HG03342 (cell line): ENCODE results near the gene FAM98C.
"Not testable (repeated sequence)": the region's sequence is repeated elsewhere in the genome, so short reads cannot be mapped to it uniquely, and the experiment has no call there.

Source experiments
- ATAC-seq: cut with Tn5 transposase; IDR thresholded peaks from one replicate; pipeline ENCODE4 v1.9.1; 2021; ENCODE audit warnings: mild to moderate bottlenecking, moderate library complexity; ENCODE audit not compliant: unreplicated experiment

FAM98C gene

DNA sequence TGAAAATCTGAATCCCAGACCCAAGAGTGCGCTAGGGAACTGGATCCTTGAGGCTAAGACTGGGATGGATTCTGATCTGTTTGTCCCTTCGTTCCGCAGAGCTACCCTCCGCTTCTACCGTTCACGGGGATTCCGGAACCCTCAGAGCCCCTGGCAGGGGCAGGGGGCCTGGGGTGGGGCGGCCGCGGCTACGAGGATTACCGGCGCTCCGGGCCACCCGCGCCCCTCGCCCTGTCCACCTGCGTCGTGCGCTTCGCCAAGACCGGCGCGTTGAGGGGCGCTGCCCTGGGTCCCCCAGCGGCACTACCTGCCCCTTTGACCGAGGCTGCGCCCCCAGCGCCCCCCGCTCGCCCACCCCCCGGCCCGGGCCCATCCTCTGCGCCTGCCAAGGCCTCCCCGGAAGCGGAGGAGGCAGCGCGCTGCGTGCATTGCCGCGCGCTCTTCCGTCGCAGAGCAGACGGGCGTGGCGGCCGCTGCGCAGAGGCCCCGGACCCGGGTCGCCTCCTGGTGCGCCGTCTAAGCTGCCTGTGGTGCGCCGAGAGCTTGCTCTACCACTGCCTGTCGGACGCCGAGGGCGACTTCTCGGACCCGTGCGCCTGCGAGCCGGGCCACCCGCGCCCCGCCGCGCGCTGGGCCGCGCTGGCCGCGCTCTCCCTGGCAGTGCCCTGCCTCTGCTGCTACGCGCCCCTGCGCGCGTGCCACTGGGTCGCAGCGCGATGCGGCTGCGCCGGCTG lies 7.3 kb upstream of the FAM98C start:
- no peak for ATAC-seq

DNA sequence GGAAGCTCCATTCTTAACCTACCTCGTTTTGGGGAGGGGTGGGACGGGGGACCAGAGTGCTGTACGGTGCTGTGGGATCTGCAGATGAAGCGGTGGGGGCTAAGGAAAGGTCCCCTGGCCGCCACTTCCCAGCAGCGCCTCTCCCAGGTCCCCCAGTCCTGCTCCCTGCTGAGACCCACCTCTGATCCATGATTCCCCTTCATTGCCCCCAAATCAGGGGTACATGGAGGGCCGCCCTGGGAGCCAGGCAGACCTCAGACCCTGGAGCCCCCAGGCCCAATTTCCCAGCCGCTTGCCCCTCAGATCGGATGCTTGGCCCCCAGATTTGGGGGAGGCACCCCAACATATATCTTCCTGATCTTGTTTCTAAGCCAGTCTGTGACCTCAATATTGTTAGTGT lies 3.8 kb upstream of the FAM98C start:
- ATAC-seq, result no peak

DNA sequence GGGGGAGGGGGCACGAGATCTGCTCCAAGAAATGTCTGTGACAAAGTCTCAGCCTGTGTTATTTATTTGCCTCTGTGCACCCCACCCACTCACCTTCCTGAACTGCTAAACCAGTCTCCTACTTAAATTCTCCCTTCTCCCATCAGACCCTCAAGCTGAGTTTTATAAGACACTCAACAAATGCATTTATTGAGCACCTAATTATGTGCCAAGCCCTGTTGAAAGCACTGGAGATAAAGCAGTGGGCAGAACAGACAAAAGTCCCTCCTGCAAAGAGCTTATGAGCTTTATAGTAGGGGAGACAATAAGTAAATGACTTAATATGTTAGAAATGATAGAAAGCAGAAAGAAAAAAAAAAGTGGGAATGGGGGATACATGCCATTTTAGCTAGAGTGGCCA lies 3.4 kb upstream of the FAM98C start:
- ATAC-seq, result no peak

DNA sequence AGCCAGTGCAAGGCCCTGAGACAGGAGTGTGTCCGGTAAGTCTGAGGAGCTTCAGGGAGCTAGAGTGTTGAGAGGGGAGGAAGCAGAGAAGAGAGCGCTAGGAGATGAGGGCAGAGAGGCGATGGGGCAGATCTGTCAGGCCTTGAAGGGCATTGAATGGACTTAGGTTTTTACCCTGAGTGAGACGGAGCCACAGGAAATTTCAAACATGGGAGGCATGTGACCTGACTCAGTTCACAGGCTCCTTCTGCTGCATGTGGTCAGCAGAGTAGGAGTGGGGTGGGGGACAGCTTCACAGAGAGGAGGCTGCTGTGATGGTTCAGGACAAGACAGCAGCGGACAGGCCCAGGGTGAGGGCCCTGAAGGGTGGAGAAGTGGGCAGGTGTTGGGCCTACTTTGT lies 2.5 kb upstream of the FAM98C start:
- no peak for ATAC-seq

DNA sequence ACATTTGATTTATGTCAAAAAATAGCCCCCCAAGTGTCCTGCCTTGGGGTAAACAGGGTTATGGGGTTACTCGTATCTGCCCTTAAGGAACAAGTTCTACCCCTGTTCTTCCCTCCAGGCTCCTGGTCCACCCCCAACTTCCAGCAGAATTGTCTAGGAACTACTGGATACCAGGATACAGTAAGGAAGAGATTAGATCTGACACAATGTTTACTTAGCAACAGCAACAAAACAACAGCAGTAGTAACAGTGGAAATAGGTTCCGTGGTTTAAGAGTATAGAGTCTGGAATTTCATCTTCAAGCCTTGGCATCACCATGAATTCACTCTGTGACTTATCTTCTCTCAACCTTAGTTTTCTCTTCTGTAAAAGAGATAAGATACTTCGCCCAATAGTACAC lies 1.7 kb upstream of the FAM98C start:
- ATAC-seq, result no peak

DNA sequence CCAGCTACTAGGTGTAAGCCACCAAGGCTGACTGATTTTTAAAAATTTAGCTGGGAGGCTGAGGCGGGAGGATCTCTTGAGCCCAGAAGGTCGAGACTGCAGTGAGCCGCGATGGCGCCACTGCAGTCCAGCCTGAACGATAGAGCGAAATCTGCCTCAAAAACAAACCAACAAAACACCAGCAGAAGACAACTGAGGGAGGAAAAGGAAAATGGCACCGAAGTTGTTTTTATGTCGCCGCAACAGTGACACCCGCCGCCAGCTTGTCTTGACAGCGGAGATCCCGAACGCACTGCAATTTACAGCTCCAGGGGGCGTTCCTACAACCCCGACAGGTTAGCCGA lies 298 bp upstream of the FAM98C start:
- peak; percentile 2 for ATAC-seq

DNA sequence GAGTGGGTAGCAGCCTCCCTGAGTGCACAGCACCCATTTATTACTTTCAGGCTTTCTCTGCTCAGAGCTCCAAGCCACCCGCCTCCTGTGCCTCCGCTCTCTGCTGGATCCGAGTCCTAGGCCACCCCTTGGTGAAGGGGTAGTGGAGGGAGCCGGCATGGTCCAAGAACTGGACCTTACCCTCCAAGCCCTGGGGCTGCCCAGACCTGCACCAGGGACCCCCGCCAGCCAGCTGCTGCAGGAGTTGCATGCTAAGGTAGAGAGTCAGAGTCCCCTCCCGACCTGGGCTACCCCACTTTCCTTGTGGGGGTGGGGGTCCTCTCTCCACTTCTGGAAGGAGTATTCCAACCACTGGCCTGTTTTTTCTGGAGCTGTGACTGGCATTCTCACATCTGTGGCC lies 2.0 kb downstream of the FAM98C start:
- no peak for ATAC-seq

DNA sequence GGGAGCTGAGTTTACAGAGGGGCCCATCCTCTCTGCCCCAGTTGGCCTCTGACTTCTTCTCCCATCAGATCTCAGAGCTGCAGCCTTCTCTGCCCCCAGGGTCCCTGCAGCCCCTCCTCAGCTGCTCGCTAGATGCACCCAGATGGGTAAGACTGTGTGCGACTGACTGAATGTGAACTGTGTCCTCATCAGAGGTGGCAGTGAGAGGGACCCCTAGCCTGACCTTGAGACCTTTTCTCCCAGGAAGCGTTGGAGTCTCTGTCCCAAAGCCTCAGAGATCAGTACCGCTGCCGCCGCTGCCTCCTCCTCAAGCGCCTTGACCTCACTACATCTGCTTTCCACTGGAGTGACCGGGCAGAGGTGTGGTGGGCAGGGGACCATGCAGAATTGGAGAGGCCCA lies 2.4 kb downstream of the FAM98C start:
- ATAC-seq, result no peak

DNA sequence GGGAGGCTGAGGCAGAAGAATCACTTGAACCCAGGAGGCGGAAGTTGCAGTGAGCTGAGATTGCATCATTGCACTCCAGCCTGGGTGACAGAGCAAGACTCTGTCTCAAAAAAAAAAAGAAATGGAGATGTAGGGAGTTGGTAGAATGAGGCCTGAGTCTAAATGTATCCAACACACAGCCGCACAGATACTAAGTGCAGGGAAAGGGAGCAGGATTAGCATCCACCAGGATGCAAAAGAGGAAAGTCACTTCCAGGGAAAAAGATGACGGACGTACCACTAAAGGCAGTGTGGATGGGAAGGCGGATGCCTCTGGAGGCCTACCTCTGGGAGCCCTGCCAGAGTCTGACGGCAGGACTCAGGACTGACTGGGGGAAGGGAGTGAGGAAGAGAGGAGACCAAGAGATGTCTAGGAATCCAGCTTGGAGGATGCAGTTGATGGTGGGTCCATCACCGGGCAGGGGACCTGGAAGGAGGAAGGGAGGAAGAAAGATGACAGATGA lies 6.8 kb downstream of the FAM98C start:
- ATAC-seq, result no peak

DNA sequence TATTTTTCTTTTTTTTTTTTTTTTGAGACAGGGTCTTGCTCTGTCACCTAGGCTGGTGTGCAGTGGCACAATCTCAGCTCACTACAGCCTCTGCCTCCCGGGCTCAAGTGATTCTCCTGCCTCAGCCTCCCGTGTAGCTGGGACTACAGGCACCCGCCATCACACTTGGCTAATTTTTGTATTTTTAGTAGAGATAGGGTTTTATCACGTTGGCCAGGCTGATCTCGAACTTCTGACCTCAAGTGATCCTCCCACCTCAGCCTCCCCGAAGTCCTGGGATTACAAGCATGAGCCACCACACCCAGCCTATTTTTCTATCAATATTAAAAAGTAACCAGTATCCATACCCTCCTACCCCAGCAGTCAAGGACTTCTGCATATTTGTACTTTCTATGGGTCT lies 7.5 kb downstream of the FAM98C start:
- not testable (repeated sequence) for ATAC-seq

DNA sequence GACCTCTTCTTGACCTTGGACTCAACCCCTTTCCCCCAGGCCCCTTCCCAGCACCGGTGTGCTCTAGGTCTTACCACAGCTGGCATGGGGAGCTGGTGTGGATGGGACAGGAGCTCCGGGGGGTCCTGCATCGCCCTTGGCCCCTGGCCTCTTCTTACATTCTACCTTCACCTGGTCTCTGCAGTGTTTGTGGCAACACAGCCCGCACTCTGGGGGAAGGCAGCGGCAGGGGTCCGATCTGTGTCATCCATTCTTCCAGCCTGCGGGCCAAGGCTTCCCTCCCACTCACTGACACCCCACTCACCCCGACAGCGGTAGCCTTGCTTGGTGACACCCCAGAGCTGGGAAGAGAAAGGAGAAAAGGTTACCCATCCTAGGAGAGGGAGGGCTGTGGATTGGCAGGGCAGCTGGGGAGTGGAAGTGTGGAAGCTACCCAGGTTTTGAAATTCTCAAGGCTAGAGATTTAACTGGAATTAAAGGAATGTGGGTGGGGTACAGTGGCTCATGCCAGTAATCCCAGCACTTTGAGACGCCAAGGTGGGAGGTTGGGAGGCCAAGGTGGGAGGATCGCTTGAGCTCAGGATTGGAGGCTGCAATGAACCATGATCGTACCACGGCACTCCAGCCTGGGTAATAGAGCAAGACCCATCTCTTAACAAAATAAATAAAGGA lies 8.3 kb downstream of the FAM98C start:
- ATAC-seq, result no peak

DNA sequence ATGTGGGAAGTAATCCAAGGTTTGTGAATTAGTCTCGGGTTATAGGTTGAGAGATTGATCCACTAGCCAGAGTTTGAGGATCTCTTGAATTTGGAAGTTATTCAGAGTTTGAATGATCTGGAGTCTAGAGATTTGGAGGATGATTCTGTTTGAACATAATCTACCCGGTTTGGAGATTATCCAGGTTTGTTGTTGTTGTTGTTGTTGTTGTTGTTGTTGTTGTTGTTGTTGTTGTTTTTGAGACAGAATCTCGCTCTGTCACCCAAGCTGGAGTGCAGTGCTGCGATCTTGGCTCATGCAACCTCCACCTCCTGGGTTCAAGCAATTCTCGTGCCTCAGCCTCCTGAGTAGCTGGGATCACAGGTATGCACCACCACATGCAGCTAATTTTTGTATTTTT lies 9.0 kb downstream of the FAM98C start:
- not testable (repeated sequence) for ATAC-seq

DNA sequence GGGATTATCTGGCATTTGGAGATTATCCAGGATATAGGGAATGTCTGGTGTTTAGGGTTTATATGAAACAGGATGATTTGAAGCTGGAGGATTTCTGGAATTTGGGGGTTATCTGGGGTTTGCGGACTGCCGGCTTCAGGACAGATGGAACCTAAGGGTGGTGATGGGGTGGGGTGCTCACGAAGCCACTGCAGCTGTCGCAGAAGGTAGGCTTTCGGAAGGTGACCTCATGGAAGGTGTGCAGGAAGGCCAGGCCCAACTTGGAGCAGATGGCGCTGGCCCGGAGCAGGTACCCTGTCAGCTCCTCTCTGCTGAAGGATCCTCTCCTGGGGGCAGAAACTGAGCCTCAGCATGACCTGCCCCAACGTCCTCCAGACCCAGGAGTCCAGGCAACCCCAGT lies 9.6 kb downstream of the FAM98C start:
- ATAC-seq, result no peak

DNA sequence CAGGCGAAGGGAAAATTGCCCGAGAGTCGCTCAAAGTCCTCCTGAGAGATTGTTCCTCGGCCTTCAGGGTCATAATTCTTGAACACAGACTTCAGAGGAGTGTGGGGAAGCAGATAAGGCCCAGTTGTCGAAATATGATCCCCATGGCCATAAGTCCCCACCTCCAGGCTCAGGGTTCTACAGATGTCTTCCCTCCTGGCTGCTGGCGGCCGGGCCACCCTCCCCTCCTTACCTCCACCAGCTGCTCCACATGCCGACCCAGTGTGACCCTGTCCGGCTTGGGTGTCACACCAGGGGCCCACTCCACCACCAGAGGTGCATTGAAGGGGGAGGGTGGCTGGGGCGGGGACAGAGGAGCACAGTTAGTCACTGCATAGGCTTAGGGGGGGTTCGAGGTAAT lies 10.1 kb downstream of the FAM98C start:
- ATAC-seq, result no peak

DNA sequence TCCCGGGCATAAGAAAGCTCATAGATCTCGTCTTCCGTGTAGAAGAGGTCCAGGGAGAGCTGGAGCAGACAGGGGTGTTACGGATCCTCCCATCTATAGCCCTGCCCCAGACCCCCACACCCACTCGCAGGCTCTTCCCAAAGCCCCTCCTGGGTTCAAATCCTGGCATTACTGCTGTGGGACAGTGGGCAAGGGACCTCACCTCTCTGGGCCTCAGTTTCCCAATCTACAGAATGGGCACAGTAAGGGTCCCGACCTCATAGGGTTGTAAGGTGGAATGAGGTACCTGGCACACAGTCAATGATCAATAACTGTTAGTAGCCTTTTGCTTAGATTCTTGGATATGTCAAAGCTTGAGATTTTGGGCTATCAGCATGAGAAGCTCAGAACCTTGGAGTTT lies 10.5 kb downstream of the FAM98C start:
- ATAC-seq, result no peak

DNA sequence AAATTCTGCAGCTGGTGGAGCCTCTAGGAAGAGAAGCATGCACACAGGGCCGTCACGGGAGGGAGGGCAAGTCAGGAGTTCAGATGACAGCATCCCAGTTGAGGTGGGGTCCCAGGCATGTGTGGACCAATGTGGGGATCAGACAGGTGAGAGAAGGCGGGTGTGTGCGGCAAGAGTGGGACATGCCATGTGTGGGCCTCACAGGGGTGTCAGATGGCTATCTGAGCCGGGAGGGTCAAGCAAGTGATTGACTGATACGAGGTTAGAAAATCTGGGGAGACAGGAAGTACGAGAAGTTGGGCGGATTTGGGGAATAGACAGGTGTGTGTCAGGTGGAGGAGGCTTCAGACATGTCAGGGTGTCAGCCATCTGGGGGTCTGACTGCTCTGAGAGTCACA lies 14.3 kb downstream of the FAM98C start:
- no peak for ATAC-seq

DNA sequence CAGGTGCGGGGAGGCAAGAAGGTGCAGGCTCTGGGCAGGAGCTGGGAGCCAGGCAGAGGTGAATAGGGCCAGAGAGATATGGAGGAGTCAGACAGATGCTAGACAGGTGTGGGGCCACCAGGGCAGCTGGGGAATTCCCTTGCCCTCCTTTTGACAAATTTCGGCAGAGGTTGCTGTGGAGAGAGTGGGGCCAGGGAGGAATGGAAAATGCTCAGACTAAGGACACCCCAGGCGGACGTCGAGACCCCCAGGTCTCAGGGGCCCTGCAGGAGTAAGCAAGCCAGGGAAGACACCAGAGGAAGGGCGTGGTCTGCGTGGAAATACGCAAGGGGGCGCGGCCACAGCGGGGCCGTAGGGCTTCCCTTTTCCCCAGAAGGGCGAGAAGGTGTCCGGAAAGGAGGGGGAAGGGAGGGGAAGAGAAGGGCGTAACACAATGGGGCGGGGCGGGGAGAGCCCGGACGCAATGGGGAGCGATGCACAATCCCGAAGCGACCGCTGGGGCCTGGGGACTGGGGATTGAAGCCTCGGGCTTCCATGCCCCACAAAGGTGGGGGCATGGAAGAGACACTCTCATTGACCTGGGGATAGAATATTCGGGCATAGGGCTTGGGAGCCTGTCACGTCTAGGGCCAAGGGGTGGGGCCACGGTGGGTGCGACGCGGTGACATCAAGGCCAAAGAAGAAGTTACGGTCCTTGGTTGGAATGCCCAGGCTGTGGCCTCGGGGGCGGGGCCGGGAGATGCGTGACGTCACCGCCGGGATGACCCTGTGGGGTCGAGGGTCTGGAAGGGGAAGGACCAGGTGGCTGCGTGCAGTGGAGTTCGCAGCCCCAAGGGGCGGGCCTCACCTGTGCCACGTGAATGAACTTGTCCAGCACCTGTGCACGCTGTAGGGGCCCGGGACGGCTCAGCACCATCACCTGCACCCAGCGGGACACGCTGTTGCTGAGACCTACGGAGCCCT lies 14.9 kb downstream of the FAM98C start:
- no peak for ATAC-seq

DNA sequence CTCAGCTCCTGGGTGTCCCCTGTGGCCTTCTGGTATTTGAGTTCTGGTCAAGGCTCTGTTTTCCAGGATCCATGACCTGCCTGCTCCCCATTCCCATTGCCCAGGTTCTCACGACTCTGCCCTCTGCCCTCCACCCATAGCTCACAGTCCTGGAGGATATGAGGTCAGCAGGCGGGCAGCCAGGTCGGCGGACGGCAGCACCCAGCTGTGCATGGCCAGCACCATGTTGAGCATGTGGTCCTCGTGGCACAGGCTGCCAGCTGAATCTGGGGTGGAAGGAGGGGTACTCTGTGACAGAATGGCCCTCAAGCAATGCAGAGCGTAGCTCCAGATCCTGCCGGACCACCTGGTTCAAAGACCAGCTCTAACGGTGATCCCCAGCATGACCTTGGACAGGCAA lies 18.0 kb downstream of the FAM98C start:
- ATAC-seq, result no peak

DNA sequence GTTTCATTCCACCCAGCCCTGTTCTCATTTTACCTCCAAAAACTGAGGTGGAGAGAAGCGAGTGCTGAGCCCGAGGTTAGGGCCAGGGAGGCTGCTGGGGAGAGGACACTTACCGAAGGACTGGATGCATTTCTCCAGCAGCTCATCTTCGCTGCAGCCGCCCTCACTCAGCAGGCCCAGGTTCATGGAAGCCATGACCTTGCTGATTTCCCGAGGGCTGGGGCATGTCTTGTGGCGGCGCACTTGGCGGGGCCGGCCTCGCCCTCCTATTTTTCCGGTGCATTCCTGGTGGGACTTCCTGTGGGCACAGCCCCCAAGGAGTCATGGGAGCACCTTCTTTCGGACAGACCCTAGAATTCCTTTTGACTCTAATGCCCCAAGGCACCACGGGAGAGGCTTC lies 19.0 kb downstream of the FAM98C start:
- no peak for ATAC-seq

DNA sequence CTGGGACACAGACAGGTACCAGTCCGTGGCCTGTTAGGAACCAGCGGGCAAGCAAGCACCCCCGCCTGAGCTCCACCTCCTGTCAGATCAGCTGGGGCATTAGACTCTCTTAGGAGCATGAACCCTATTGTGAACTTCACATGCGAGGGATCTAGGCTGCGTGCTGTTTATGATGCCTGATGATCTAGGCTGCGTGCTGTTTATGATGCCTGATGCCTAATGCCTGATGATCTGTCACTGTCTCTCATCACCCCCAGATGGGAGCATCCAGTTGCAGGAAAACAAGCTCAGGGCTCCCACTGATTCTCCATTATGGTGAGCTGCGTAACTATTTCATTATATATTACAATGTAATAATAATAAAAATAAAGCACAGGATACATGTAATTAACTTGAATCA lies 19.5 kb downstream of the FAM98C start:
- ATAC-seq, result no peak

DNA sequence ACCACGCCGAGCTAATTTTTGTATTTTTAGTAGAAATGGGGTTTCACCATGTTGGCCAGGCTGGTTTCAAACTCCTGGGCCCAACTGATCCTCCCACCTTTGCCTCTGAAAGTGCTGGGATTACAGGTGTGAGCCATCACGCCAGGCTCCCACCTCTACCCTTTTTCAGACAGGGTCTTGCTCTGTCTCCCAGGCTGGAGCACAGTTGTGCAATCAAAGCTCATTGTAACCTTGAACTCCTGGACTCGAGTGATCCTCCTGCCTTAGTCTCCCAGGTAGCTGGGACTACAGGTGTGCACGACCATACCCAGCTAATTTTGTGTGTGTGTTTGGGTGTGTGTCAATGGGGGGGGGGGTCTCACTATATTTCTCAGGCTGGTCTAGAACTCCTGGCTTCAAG lies 21.4 kb downstream of the FAM98C start:
- no peak for ATAC-seq
